Breast epithelium (tissue), 3 donors: ENCODE data around the gene XRN1.

Experiments used
- POLR2A ChIP-seq: fragments of 450-650 bp; IDR thresholded peaks from one replicate; pipeline ENCODE4 v1.6.1; 2016; ENCODE audit warnings: antibody characterized with exemption, mild to moderate bottlenecking, moderate library complexity
- POLR2AphosphoS5 ChIP-seq, 3 donors: sonication (generic); formaldehyde crosslinking; IDR thresholded peaks; one replicate each; pipeline ENCODE4 v1.6.1; 2017; ENCODE audit warnings: antibody characterized with exemption in 3 of 3
- TF ChIP-seq, protein P1 (sequence below), 3 donors: fragments of 450-650 bp; IDR thresholded peaks; one replicate each; pipeline ENCODE4 v1.5.1; 2016 to 2017; ENCODE audit warnings: antibody characterized with exemption in 3 of 3, mild to moderate bottlenecking in 3 of 3, moderate library complexity in 3 of 3

DNA sequence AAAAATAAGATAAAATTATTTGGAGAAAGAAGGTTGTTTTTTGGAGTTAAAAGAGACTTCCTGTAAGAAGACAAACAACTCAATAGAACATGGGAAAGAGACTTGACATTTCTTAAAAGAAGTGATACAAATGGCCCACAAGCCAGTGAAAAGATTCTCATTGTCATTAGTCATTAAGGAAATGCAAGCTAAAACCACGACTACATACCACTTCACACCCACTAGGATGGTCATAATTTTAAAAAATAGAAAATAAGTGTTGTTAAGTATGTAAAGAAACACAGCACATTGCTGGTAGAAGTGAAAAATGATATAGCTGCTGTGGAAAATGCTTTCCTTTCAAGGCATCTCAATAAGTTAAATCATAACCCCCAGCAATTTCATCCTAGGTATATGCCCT, 178.1 kb downstream of the XRN1 start:
- TF ChIP-seq POLR2A (no peak), POLR2AphosphoS5 (IDR thresholded peaks at IDR 0.05) (no peak)
- TF ChIP-seq, protein P1, sequence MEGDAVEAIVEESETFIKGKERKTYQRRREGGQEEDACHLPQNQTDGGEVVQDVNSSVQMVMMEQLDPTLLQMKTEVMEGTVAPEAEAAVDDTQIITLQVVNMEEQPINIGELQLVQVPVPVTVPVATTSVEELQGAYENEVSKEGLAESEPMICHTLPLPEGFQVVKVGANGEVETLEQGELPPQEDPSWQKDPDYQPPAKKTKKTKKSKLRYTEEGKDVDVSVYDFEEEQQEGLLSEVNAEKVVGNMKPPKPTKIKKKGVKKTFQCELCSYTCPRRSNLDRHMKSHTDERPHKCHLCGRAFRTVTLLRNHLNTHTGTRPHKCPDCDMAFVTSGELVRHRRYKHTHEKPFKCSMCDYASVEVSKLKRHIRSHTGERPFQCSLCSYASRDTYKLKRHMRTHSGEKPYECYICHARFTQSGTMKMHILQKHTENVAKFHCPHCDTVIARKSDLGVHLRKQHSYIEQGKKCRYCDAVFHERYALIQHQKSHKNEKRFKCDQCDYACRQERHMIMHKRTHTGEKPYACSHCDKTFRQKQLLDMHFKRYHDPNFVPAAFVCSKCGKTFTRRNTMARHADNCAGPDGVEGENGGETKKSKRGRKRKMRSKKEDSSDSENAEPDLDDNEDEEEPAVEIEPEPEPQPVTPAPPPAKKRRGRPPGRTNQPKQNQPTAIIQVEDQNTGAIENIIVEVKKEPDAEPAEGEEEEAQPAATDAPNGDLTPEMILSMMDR (IDR thresholded peaks at IDR 0.05): no peak
